HEK293T (cell line): Measurements from ENCODE around the gene MYO18B.

Experiments
- ARNT ChIP-seq: fragments of 450-650 bp; IDR thresholded peaks from 2 replicates; pipeline ENCODE4 v1.6.1; 2017; ENCODE audit warnings: mild to moderate bottlenecking
- BHLHE40 ChIP-seq: fragments of 450-650 bp; IDR thresholded peaks from 2 replicates; pipeline ENCODE4 v1.6.1; 2016; ENCODE audit warnings: mild to moderate bottlenecking, moderate library complexity, borderline replicate concordance
- ELF4 ChIP-seq: fragments of 450-650 bp; IDR thresholded peaks from 2 replicates; pipeline ENCODE4 v1.6.1; 2017; ENCODE audit warnings: antibody characterized with exemption
- FOXK2 ChIP-seq: fragments of 450-650 bp; IDR thresholded peaks from 2 replicates; pipeline ENCODE4 v1.6.1; 2016; ENCODE audit warnings: mild to moderate bottlenecking
- FOXM1 ChIP-seq: fragments of 450-650 bp; IDR thresholded peaks from 2 replicates; pipeline ENCODE4 v1.6.1; 2017; ENCODE audit warnings: mild to moderate bottlenecking, borderline replicate concordance
- L3MBTL2 ChIP-seq: fragments of 450-650 bp; conservative IDR thresholded peaks from 2 replicates; pipeline ENCODE4 v1.6.1; 2016; ENCODE audit warnings: mild to moderate bottlenecking
- SP1 ChIP-seq: fragments of 450-650 bp; IDR thresholded peaks from 2 replicates; pipeline ENCODE4 v1.6.1; 2017
- TARDBP ChIP-seq: fragments of 450-650 bp; IDR thresholded peaks from 2 replicates; pipeline ENCODE4 v1.6.1; 2016
- TF ChIP-seq, protein P1 (sequence below): fragments of 450-650 bp; IDR thresholded peaks from 2 replicates; pipeline ENCODE4 v1.6.1; 2016

- no peak for TF ChIP-seq ELF4
- TF ChIP-seq FOXM1 = no peak
- TF ChIP-seq, protein P1, sequence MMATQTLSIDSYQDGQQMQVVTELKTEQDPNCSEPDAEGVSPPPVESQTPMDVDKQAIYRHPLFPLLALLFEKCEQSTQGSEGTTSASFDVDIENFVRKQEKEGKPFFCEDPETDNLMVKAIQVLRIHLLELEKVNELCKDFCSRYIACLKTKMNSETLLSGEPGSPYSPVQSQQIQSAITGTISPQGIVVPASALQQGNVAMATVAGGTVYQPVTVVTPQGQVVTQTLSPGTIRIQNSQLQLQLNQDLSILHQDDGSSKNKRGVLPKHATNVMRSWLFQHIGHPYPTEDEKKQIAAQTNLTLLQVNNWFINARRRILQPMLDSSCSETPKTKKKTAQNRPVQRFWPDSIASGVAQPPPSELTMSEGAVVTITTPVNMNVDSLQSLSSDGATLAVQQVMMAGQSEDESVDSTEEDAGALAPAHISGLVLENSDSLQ = no peak
- no peak for TF ChIP-seq SP1
- no peak for TF ChIP-seq BHLHE40
- no peak for TF ChIP-seq L3MBTL2
- no peak for TF ChIP-seq ARNT
- no peak for TF ChIP-seq TARDBP
- no peak for TF ChIP-seq FOXK2
These were observed 22.5 kb downstream of the MYO18B start for GRCh38 chr22:25764270-25765015.
